GM19023 (cell line): ENCODE results near the gene TBX2.
"Not testable (repeated sequence)": the region's sequence is repeated elsewhere in the genome, so short reads cannot be mapped to it uniquely, and the experiment has no call there.

Experiments used
- ATAC-seq: cut with Tn5 transposase; IDR thresholded peaks from one replicate; pipeline ENCODE4 v1.9.1; 2021; ENCODE audit warnings: mild to moderate bottlenecking, moderate library complexity; ENCODE audit not compliant: unreplicated experiment

The TBX2 gene

DNA sequence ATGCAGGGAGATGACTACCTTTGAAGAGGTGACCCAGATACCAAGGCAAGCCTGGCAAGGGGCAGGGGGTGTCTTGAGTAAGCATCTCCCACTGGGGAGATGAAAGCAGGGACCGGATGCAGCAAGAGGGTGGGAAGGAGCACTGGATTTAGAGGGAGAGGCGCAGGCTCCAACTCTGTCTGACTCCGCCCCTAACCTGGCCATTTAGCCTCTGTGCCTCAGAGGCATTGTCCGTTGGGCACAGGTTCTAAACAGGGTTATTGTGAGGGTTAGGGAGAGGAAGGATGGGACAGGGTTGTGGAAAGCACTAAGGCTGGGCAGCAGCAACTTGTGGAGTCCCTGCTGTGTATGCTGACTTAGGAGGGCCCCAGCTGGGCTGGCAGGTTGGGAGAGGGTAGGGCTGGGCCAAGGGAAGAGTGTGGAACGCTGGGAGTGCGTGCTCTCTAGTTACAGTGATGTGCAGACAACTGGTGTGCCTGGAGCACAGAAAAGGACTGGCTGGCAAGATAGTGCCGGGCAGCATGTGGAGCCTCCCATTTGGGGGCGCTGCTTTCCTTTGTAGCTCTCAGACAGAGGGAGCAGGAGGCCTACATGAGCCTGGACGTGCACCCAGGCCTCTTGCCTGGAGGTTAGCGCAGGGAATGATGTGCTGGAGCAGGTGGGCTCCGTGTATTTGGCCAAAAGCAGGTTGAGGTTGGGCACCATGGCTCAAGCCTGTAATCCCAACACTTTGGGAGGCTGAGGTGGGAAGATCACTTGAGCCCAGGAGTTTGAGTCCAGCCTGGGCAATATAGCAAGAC is 26.2 kb downstream of the TBX2 start:
- ATAC-seq, result no peak

DNA sequence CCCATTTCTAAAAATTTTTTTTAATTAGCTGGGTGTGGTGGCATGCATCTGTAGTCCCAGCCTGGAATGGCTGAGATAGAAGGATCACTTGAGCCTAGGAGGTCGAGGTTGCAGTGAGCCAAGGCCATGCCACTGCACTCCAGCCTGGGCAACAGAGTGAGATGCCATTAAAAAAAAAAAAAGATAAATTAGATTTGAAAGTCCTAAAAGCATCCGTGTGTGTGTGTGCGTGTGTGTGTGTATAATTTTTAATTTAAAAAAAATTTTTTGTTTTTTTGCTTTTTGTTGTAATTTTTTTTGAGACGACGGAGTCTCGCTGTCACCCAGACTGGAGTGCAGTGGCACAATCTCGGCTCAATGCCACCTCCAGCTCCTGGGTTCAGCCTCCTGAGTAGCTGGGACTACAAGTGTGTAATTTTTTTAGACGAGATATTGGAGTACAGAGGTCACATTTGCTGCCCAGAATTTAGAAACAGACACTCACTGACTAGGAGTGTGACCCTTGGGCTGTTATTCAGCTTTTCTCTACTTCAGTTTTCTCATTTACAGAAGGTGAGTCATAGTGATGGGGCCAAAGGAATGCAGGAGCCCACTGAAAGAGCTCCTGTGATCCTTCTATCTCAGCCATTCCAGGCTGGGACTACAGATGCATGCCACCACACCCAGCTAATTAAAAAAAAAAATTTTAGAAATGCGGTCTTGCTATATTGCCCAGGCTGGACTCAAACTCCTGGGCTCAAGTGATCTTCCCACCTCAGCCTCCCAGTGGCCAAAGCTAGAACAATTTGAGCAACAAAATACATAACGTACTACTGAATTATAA is 27.1 kb downstream of the TBX2 start:
- no peak for ATAC-seq

DNA sequence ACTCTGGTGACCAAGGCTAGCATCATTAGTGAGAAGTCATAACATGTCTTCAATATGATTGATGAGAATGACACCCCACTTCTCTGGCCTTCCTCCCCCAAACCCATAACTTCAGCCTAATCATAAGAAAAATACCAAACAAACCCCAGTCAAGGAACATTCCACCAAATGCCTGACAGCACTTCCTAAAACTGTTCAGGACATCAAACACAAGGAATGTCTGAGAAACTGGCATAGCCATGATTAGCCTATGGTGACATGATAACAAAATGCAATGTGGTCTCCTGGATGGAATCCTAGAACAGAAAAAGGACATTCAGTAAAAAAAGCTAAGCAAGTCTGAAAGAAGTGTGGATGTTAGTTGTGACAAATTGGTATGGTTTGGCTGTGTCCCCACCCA is 27.9 kb downstream of the TBX2 start:
- ATAC-seq, result no peak

DNA sequence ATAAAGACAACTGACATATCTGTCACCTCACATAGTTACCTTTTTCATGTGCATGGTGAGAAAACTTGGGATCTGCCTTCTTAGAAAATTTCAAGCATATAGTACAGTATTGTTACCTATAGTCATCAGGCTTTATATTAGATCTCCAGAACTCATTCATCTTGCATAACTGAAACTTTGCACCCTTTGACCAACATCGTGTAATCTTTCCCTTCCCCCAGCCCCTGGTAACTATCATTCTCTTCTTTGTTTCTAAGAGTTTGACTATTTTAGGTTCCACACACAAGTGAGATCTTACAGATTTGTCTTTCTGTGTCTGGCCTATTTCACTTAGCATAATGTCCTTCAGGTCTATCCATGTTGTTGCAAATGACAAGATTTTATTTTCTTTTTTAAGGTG is 29.6 kb downstream of the TBX2 start:
- no peak for ATAC-seq

DNA sequence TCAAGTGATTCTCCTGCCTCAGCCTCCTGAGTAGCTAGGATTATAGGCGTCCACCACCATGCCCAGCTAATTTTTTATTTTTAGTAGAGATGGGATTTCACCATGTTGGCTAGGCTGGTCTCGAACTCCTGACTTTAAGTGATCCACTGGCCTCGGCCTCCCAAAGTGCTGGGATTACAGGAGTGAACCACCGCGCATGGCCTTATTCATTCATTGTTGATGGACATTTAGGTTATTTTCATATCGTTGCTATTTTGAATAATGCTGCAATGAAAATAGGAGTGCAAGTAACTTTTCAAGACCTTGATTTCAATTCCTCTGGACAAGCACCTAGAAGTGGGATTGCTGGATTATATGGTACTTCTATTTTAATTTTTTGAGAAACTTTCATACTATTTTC is 30.2 kb downstream of the TBX2 start:
- not testable (repeated sequence) for ATAC-seq

DNA sequence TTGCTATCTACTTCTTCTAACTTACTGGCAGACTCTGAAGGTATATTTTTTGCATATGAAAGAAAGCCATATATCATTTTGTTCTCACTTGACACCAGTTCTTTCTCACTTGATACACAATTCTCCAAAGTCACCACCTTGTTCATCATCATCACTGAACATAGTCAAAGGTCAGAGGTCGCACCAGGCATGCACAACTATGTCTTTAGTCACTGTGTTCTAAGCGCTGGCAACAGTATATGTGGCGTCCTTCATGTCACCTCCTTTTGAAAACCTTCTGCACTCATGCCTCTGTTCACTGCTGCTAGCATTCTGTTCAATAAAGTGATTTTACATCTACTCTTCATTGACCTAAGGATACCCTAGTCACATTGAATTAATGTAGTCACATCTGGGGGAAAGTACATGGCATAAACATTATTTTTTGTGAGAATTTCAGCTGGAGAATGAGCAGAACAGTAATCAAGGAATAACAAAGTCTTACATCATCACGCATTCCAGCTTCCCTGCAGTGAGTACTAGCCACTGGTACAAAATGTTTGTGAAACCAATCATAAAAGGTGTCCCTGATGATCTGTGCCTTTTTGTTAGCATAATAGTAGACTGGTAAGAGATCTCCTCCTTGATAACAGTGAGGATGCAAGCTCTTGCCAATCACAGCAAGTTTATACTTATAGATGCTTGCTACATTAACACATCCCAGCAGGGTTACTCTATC is 32.1 kb downstream of the TBX2 start:
- ATAC-seq, result no peak

DNA sequence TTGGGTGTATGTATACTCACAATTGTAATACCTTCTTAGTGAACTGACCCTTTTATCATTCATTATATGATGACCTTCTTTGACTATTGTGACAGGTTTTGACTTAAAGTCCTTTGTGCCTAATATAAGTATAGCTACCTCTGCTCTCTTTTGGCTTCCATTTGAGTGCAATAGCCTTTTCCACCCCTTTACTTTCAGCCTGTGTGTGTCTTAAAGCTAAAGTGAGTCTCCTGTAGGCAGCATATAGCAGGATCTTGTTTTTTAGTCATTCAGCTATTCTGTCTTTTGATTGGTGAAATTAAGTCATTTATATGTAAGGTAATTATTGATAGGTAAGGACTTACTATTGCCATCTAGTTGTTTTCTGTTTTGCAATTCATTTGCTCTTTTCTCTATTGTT is 36.6 kb downstream of the TBX2 start:
- no peak for ATAC-seq

DNA sequence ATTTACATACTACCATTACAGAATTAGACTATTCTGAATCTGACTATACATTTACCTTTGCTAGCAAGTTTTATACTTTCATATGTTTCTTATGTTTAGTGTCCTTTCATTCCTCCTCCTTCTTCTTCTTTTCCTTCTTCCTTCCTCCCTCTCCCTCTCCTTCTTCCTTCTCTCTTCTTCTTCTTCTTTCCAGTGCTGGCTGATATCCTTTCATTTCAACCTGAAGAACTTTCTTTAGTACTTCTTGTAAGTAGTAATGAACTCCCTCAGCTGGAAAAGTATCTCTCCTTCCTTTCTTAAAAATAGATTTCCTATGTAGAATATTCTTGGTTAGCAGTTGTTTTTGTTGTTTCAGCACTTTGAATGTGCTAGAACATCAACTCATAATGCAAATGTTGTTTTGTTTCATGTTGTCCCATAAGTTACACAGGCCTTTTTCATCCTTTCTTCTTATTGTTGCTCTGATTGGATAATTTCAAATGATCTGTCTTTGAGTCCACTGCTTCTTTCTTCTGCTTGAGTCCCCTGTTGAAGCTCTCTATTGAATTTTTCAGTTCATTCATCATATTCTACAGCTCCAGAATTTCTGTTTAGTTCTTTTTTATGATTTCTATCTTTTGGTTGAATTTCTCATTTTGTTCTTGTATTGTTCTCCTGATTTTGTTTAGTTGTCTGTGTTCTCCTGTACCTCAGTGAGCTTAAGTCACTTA is 37.5 kb downstream of the TBX2 start:
- no peak for ATAC-seq

DNA sequence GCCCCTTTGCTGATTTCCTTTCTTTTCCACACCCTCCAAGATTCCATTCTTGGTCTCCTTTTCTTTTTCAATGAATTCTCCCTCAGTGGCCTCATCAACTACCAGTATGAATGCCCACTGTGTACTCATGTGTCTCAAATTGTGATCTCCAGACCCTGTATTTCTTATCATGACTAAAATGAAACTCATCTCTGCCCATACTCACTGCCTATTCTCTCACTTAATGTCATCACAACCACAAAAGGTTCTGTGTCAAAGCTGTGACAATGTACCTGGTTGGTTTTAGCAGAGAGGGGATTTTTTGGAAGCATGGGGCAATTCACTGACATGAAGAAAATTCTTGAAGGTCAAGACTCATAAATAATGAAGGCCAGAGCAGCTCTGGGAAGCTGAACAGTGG is 41.1 kb downstream of the TBX2 start:
- ATAC-seq, result no peak

DNA sequence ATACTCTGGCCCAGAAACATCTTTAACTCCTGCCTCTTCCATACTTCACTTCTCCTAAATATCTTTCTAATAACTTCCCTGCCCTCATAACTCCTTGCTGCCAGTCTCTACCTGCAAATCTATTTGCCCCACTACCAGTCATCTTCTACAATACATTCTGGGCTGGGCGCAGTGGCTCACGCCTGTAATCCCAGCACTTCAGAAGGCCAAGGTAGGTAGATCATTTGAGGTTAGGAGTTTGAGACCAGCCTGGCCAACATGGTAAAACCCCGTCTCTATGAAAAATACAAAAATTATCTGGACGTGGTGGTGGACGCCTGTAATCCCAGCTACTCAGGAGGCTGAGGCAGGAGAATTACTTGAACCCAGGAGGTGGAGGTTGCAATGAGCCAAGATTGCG is 41.9 kb downstream of the TBX2 start:
- not testable (repeated sequence) for ATAC-seq

DNA sequence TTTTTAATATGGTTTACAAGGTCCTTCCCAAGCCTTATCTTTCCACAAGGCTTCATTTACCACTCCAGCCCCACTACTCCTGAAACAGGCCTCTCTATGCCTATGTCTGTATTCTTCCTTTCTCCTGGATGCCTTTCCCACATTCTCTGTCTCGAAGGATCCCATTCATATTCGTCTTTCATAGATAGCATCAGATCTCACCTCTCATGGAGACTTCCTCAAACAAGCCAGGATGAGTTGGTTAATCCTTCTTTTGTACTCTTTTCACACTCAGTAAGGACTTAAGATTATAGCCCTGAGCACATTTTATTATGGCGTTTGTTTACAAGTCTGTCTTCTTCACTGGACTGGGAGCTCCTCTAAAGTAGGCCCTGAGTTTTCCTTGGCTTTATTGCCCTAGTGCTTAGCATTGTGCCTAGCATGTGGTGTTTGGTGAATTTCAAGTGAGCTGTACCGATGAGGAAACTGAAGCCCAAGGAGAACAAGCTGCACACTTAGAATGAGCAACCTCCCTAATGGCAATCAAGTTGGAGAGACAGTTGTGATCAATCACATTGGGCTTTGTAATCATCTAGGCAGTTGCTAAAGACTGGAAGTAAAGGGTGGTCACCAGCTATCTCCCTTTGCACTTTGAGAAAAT is 42.6 kb downstream of the TBX2 start:
- ATAC-seq, result no peak

DNA sequence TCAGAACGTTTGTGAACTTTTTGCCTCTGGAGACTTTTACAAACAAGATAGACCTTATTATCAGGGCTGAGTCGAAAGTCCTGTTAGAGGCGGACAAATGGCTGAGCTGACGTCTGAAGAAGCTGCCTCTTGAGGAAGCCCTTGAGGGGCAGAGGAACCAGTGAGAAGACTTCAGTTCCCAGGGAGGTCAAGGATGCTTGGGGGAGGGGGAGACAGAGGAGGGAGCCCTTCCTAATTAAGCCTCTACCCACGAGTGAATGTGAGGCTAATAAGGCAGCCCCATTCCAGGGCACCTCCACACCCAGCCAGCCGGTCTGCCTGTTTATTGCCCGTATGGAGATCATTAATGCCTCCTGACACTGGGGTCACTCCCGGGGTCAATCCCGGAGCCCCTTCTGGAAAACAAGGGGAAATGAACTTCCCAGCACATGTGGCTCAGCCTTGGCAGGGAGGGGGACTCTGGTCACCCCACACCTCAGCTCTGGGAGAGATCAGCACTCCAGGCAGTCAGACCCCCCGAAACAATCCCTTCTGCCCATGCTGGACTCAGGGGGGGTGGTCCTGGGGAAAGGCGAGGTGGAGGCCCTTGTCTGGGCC is 43.3 kb downstream of the TBX2 start:
- no peak for ATAC-seq

DNA sequence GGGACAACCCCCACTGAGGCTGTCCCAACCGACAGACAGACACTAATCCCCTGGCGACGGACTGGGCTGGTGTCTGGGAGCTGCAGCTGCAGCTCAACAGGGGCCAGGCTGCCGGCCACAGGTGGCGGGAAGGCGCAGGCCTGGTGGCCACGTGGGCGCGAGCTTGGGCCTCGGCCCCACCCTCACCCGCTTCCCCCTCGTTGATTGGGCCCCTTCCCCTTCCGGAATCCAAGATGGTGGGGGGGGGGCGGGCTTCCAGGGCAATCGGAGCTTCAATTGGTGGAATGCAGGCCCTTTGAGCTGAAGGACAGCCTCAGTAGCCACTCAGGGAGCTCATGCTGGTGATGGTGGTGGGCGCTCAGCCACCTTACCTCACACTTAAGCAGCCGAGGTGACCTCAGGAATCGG is 43.8 kb downstream of the TBX2 start:
- no peak for ATAC-seq

DNA sequence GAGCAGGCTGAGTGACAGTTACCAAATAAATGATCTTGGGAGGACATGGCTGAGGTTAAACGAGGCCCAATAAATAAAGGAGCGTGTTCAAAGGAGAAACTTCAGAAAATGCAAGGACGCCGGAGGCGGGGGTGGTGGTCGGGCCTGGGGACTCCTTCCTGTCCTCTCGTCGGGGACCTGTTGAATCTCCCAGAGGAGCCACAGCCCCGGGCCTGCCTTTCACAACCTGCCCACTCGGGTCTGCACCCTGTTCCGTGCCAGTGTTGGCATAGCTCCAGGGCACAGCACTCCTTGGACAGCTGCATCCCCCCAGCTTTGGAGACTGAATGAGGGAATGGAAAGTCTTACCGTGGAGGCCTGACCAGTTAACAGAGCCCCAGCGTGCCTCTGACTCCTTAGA is 44.4 kb downstream of the TBX2 start:
- ATAC-seq, result no peak

DNA sequence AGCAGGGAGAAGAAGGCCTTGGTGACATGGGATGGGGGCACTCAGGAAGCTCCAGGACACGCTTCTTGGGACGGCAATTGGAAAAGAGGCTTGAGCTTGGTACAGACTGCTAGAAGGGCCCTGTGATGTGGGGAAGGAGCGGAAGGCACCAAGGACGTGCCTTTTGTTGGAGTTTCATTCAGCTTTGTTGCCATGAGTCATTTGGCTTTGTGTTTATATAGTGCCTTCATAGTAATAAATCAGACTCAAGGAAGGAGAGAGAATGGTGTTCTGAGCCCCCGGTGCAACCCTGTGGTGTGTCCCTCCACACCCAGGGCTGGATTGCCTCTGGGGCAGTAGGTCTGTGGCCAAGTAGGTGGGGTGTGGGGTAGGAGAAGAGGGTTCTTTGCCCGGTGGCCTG is 45.2 kb downstream of the TBX2 start:
- ATAC-seq, result no peak

DNA sequence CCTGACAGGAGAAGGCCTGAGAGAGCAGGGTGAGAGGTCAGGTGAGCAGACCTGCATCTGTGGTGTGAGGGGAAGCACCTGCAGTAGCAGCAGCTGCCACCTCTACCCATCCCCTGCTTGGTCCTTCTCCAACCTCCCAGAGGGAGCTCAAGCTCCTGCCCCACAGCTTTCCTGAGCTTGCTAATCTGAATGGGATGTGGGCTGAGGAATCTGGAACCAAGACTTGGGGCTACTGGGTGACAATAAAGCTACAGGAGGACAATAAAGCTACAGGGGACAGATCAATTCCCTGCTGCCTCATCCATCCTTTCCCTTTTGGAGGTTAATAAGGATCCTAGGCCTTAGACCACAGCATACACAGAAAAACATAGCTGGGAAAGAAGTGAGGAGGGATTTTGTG is 47.7 kb downstream of the TBX2 start:
- ATAC-seq, result no peak

DNA sequence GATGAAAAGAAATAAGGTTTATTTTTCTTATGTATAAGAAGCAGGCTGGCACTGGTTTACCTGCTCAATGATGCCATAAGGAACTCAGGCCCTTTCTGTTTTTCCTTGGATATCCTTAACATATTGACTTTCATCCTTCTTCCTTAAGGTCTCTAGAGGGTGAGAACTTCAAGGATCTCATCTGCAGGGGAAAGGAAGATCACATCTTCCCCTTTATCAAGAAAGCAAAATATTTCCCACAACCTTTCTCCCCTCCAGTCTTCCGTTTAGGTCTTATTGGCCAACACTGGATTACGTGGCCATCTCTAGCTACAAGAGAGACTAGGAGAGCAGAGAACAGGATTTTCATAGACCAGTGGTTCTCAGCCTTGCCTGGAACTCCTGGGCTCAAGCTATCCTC is 48.4 kb downstream of the TBX2 start:
- ATAC-seq, result no peak

DNA sequence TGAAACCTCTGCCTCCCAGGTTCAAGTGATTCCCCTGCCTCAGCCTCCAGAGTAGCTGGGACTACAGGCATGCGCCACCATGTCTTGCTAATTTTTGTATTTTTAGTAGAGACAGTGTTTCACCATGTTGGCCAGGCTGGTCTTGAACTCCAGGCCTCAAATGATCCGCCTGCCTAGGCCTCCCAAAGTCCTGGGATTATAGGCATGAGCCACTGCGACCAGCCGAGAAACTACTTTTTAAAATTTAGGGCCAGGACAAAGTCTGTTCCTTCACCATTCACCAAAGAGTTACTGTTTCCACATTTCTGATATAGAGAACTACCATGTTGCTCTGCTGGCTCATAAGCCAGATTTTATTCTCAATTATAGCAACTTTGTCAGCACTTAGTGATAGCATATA is 49.5 kb downstream of the TBX2 start:
- not testable (repeated sequence) for ATAC-seq

DNA sequence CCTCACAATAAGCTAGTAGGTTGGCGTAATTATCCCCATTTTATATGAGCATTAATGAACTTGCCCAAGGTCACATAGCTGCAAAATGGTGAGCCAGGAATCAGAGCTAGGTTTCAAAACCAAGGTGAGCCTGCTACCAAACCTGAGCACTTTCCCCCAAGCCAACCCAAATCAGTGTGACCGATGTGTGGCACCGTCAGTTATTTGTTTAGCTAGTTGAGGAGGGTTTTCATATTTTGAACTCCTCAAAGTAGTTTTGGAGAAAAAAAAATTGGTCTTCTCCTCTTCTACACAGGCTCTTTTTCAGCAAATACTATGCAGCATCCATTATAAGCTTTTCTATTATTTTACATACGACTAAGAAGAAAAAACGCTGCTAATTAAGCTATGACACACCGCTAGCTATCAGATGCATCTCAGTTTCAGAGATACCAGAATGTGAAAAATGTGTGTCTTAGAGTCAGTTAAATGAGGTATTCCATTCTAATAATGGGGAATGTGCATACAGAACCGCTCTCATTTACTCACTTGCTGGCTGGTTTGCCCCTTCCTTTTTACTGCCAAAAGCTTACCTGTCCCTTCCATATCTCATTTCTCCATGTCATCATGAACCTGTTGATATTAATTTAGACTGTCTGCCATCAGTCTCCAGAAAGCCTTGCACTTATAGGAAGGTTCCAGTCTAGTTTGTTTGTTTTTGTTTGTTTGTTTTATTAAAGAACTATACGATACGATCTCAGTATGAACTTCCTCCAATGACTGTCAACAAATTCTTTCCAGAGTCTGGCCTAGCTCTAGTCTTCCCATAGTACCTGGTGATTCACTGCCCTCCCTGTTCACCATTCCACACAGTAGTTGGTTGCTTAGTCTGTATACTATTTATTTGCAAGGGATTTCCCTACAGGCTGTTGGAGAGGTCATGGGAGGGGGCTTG is 50.3 kb downstream of the TBX2 start:
- no peak for ATAC-seq
